Lung microvascular endothelial cell (primary cell): ENCODE measurements around the gene ASIC4. TPM values are rescaled to one million over a fixed set of nuclear protein-coding genes. Genes with fewer than 3 reads are reported as not detected.
A peak's percentile ranks its signal among the peaks of the same experiment; 100 is the strongest.

Source experiments
- DNase-seq, 2 donors: peaks; one replicate each; pipeline versions ENCODE4 v3.0.0 to v3.0.0-alpha.2; 2010; ENCODE audit warnings: low read depth in 2 of 2
- total RNA-seq: library from RNA; depleted of rRNA; stranded (reverse); fragments of >200 nt; gene quantifications from 2 replicates; pipeline ENCODE4 v1.2.1, GENCODE V29; 2014

ASIC4 gene
- total RNA-seq, 1 donor from 2014 or later, result not detected

GRCh38 chr2:219497495-219498279 lies 16.6 kb upstream of the ASIC4 start:
- peak; percentile 54 to 78 for DNase-seq

GRCh38 chr2:219498280-219499057 lies 15.8 kb upstream of the ASIC4 start, which contains the start of gene GMPPA:
TSS of gene GMPPA (plus strand) at chr2:219498891. CDS start at chr2:219499976, 1,085 bp downstream.
- DNase-seq, result peak; percentile 96 to 99

- DNase-seq, result no peak
These were observed 15.3 kb upstream of the ASIC4 start for GRCh38 chr2:219499058-219499307.

- DNase-seq, result no peak
These were observed 14.7 kb upstream of the ASIC4 start for GRCh38 chr2:219499555-219499954.

- DNase-seq, result peak in 1 of 2 donors; percentile 10
These were observed 14.1 kb upstream of the ASIC4 start for GRCh38 chr2:219500135-219500534.

GRCh38 chr2:219501849-219502248 lies 12.4 kb upstream of the ASIC4 start:
- DNase-seq, result no peak

- DNase-seq, result no peak
These were observed 11.7 kb upstream of the ASIC4 start for GRCh38 chr2:219502618-219503017.

GRCh38 chr2:219505585-219505984 lies 8.7 kb upstream of the ASIC4 start:
- DNase-seq, result no peak

GRCh38 chr2:219506153-219506801 lies 8.0 kb upstream of the ASIC4 start:
- DNase-seq, result no peak

- DNase-seq, result no peak
These were observed 7.3 kb upstream of the ASIC4 start for GRCh38 chr2:219506802-219507526.

GRCh38 chr2:219507581-219508443 lies 6.5 kb upstream of the ASIC4 start:
- no peak for DNase-seq

- no peak for DNase-seq
These were observed 5.9 kb upstream of the ASIC4 start for GRCh38 chr2:219508444-219508734.

- no peak for DNase-seq
These were observed 5.1 kb upstream of the ASIC4 start for GRCh38 chr2:219508971-219509779.

GRCh38 chr2:219509780-219510511 lies 4.3 kb upstream of the ASIC4 start:
- DNase-seq, result peak; percentile 37 to 52

- no peak for DNase-seq
These were observed 3.7 kb upstream of the ASIC4 start for GRCh38 chr2:219510512-219511135.

- no peak for DNase-seq
These were observed 2.5 kb upstream of the ASIC4 start for GRCh38 chr2:219511547-219512325.

- DNase-seq, result no peak
These were observed 1.6 kb upstream of the ASIC4 start for GRCh38 chr2:219512524-219513216.

- no peak for DNase-seq
These were observed 495 bp upstream of the ASIC4 start for GRCh38 chr2:219513787-219514186.
